GM23248 (cell line): ENCODE data around the gene MT1F.

Experiments used
- EZH2 ChIP-seq: fragments of 200-600 bp; sonication (generic); IDR thresholded peaks from 2 replicates; pipeline ENCODE4 v1.6.1; 2018; ENCODE audit warnings: antibody characterized with exemption, mild to moderate bottlenecking; ENCODE audit not compliant: insufficient read depth, poor library complexity, severe bottlenecking
- EZH2phosphoT487 ChIP-seq: fragments of 200-600 bp; sonication (generic); IDR thresholded peaks from 2 replicates; pipeline ENCODE4 v1.6.1; 2018; ENCODE audit warnings: antibody characterized with exemption, moderate library complexity, mild to moderate bottlenecking, low read depth; ENCODE audit not compliant: insufficient read depth

- no peak for TF ChIP-seq EZH2phosphoT487
- TF ChIP-seq EZH2, result no peak
Measured at GRCh38 chr16:56629531-56629930, 28.2 kb upstream of the MT1F start.
